ENCODE data around the gene RGMA.

DNA sequence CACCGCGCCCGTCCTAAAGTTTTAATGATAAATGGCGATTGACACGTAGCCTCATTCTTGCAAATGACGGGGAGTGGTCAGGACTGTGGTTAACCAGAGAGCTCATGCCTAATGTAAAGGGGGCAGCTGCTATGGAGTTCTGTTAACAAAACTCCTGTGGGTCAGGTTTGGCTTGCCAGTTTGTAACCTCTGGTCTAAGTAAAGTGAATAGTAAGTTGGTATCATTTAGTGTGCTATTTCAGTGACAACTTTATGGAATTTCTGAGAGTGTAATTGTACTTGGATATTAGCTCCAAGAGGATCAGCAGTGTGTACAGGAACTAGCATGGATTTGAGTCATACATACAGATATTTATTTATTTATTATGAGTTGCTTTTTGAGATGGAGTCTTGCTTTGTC is 87.9 kb downstream of the RGMA start:
- TF ChIP-seq SP1 (IDR thresholded peaks at IDR 0.05) (no peak), FOXA1 (IDR thresholded peaks at IDR 0.05) (no peak), SUZ12 (IDR thresholded peaks at IDR 0.05) (no peak), BHLHE40 (IDR thresholded peaks at IDR 0.05; ENCODE audit: borderline replicate concordance) (no peak), ZNF384 (IDR thresholded peaks at IDR 0.05) (no peak)
- TF ChIP-seq, protein P1, sequence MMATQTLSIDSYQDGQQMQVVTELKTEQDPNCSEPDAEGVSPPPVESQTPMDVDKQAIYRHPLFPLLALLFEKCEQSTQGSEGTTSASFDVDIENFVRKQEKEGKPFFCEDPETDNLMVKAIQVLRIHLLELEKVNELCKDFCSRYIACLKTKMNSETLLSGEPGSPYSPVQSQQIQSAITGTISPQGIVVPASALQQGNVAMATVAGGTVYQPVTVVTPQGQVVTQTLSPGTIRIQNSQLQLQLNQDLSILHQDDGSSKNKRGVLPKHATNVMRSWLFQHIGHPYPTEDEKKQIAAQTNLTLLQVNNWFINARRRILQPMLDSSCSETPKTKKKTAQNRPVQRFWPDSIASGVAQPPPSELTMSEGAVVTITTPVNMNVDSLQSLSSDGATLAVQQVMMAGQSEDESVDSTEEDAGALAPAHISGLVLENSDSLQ (IDR thresholded peaks at IDR 0.05) = no peak

Measured in HEK293T (cell line).